ENCODE data around the gene PCYT1A. TPM values are rescaled to one million over a fixed set of nuclear protein-coding genes. Genes with fewer than 3 reads are reported as not detected.

The PCYT1A gene
- total and polyA plus RNA-seq, 2 of the 13 experiments (the other 11 are each of a cell fraction or from before 2014, with no cell fraction given): 26.4 to 45.3 TPM

DNA sequence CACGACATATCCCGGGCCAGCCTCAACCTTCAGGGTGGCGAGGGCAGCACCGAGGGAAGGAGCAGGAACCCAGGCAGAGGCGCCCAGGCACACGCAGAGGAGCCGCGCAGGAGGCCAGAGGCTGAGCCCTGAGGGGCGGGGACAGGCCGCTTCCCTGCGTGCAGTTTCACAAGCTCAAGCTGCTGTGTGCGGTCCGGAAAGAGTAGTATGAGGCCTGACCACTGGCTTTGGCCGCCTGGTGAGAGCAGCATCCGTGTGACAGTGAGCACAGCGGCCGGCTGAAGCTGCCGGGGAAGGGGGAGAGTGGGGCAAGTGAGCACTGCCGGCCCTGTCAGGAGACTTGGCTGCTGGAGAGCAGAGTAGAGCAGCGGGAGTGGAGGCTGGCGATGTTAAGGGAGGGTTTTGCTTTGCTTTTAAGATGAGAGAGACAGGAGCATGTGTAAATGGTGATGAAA, 85.0 kb downstream of the PCYT1A start (continued):
- TF ChIP-seq GPN1 (CRISPR knock-in tag; IDR thresholded peaks at IDR 0.05; ENCODE audit: borderline replicate concordance) (no peak), ZNF883 (CRISPR knock-in tag; IDR thresholded peaks at IDR 0.05; ENCODE audit: not compliant biosample characterization) (no peak), ZNF75D (CRISPR knock-in tag; IDR thresholded peaks at IDR 0.05; ENCODE audit: borderline replicate concordance) (no peak), REPIN1 (CRISPR knock-in tag; IDR thresholded peaks at IDR 0.05; ENCODE audit: borderline replicate concordance, low read depth) (no peak), ZMYM4 (CRISPR knock-in tag; IDR thresholded peaks at IDR 0.05) (no peak), ZNF674 (CRISPR knock-in tag; IDR thresholded peaks at IDR 0.05; ENCODE audit: low read depth) (no peak), NBN (conservative IDR thresholded peaks at IDR 0.05) (no peak), TAF1 (CRISPR knock-in tag; IDR thresholded peaks at IDR 0.05) (no peak), ZNF572 (CRISPR knock-in tag; IDR thresholded peaks at IDR 0.05) (no peak), PLRG1 (conservative IDR thresholded peaks at IDR 0.05) (no peak), ATM (IDR thresholded peaks at IDR 0.05; ENCODE audit: borderline replicate concordance) (no peak), XRCC5 (optimal IDR thresholded peaks at IDR 0.05; ENCODE audit: low read length) (no peak), CREM (IDR thresholded peaks at IDR 0.05) (no peak), CREM (CRISPR knock-in tag; IDR thresholded peaks at IDR 0.05) (no peak), NR3C1 (CRISPR knock-in tag; IDR thresholded peaks at IDR 0.05) (no peak), ZSCAN22 (CRISPR knock-in tag; IDR thresholded peaks at IDR 0.05) (no peak), ZNF34 (CRISPR knock-in tag; IDR thresholded peaks at IDR 0.05; ENCODE audit: borderline replicate concordance) (no peak), ISL2 (CRISPR knock-in tag; IDR thresholded peaks at IDR 0.05) (no peak), DNMT1 (CRISPR knock-in tag; IDR thresholded peaks at IDR 0.05) (no peak), GLI4 (CRISPR knock-in tag; IDR thresholded peaks at IDR 0.05; ENCODE audit: borderline replicate concordance) (no peak), CBFB (CRISPR knock-in tag; IDR thresholded peaks at IDR 0.05) (0 out of 2 replicates have a peak, but pooled peaks have one; percentile 33), PITX1 (CRISPR knock-in tag; IDR thresholded peaks at IDR 0.05) (peak; percentile 22; the same call in 1 of the 2 replicates), KDM4B (CRISPR knock-in tag; IDR thresholded peaks at IDR 0.05) (no peak), FLYWCH1 (CRISPR knock-in tag; IDR thresholded peaks at IDR 0.05) (no peak), MAFG (CRISPR knock-in tag; IDR thresholded peaks at IDR 0.05) (no peak)
- TF ChIP-seq, protein P1, sequence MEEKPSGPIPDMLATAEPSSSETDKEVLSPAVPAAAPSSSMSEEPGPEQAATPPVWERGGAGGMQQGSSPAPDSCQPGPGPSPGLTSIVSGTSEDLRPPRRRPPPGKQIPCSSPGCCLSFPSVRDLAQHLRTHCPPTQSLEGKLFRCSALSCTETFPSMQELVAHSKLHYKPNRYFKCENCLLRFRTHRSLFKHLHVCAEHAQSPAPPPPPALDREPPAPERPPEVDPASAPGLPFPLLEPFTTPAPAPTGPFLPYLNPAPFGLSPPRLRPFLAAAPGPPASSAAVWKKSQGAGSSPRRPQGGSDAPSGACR (CRISPR knock-in tag; IDR thresholded peaks at IDR 0.05): no peak
- TF ChIP-seq, protein P2, sequence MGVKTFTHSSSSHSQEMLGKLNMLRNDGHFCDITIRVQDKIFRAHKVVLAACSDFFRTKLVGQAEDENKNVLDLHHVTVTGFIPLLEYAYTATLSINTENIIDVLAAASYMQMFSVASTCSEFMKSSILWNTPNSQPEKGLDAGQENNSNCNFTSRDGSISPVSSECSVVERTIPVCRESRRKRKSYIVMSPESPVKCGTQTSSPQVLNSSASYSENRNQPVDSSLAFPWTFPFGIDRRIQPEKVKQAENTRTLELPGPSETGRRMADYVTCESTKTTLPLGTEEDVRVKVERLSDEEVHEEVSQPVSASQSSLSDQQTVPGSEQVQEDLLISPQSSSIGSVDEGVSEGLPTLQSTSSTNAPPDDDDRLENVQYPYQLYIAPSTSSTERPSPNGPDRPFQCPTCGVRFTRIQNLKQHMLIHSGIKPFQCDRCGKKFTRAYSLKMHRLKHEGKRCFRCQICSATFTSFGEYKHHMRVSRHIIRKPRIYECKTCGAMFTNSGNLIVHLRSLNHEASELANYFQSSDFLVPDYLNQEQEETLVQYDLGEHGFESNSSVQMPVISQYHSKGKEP (CRISPR knock-in tag; IDR thresholded peaks at IDR 0.05): no peak
- TF ChIP-seq, protein P3, sequence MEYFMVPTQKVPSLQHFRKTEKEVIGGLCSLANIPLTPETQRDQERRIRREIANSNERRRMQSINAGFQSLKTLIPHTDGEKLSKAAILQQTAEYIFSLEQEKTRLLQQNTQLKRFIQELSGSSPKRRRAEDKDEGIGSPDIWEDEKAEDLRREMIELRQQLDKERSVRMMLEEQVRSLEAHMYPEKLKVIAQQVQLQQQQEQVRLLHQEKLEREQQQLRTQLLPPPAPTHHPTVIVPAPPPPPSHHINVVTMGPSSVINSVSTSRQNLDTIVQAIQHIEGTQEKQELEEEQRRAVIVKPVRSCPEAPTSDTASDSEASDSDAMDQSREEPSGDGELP (IDR thresholded peaks at IDR 0.05; ENCODE audit: borderline replicate concordance, low read depth): no peak; the same call in 1 of the 2 replicates
- TF ChIP-seq, protein P4, sequence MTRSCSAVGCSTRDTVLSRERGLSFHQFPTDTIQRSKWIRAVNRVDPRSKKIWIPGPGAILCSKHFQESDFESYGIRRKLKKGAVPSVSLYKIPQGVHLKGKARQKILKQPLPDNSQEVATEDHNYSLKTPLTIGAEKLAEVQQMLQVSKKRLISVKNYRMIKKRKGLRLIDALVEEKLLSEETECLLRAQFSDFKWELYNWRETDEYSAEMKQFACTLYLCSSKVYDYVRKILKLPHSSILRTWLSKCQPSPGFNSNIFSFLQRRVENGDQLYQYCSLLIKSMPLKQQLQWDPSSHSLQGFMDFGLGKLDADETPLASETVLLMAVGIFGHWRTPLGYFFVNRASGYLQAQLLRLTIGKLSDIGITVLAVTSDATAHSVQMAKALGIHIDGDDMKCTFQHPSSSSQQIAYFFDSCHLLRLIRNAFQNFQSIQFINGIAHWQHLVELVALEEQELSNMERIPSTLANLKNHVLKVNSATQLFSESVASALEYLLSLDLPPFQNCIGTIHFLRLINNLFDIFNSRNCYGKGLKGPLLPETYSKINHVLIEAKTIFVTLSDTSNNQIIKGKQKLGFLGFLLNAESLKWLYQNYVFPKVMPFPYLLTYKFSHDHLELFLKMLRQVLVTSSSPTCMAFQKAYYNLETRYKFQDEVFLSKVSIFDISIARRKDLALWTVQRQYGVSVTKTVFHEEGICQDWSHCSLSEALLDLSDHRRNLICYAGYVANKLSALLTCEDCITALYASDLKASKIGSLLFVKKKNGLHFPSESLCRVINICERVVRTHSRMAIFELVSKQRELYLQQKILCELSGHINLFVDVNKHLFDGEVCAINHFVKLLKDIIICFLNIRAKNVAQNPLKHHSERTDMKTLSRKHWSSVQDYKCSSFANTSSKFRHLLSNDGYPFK (CRISPR knock-in tag; IDR thresholded peaks at IDR 0.05; ENCODE audit: borderline replicate concordance): no peak
